Caki2 (cell line): ENCODE results near the gene EARS2. TPM values are rescaled to one million over a fixed set of nuclear protein-coding genes. Genes with fewer than 3 reads are reported as not detected.

Experiments
- total RNA-seq: library from RNA; depleted of rRNA; stranded (reverse); fragments of >200 nt; shearing (Covaris generic); gene quantifications from 2 replicates; pipeline ENCODE4 v1.2.3, GENCODE V29; 2014; ENCODE audit warnings: low replicate concordance; rRNA removed

EARS2 gene
- total RNA-seq, 1 experiment from 2014 or later: 32.9 TPM

Other genes starting within 250 kb of the EARS2 start
- 29.4 and 42.6 TPM in 2 replicates for gene COG7, start 104.2 kb downstream of the EARS2 start, total RNA-seq
- gene GGA2, start 46.9 kb downstream of the EARS2 start, total RNA-seq: 52.7 and 67.6 TPM in 2 replicates
- gene UBFD1, start 377 bp upstream of the EARS2 start, total RNA-seq: 69.9 and 120 TPM in 2 replicates
- 147 and 186 TPM in 2 replicates for gene NDUFAB1, start 39.0 kb upstream of the EARS2 start, total RNA-seq
- gene PALB2, start 84.0 kb upstream of the EARS2 start, total RNA-seq: 8.0 and 12.0 TPM in 2 replicates
- 48.7 and 108 TPM in 2 replicates for gene DCTN5, start 84.1 kb upstream of the EARS2 start, total RNA-seq
- gene PLK1, start 121.5 kb upstream of the EARS2 start, total RNA-seq: 20.9 and 23.2 TPM in 2 replicates
- 0.12 and 0.14 TPM in 2 replicates for gene ERN2, start 155.9 kb upstream of the EARS2 start, total RNA-seq
- not detected in 2 replicates for gene CHP2, start 197.7 kb upstream of the EARS2 start, total RNA-seq